HepG2 (cell line): ENCODE measurements around the gene THSD4.

ENCODE experiments used
- ARHGAP35 ChIP-seq: sonication (generic); formaldehyde crosslinking; IDR thresholded peaks from 2 replicates; pipeline ENCODE4 v1.9.0; 2022; ENCODE audit warnings: mild to moderate bottlenecking, inconsistent platforms, moderate library complexity, missing genetic modification reagents, borderline replicate concordance
- EP300 ChIP-seq, 3 experiments: sonication (generic) in 1 of 3; formaldehyde crosslinking in 1 of 3; IDR thresholded peaks; 2 replicates each; pipeline versions ENCODE4 v1.5.1 to v1.6.1; 2011 to 2020; ENCODE audit warnings: low read depth in 2 of 3, low read length in 2 of 3, borderline replicate concordance in 1 of 3, improper control_type of control experiment in 1 of 3, mild to moderate bottlenecking in 1 of 3, missing genetic modification reagents in 1 of 3, moderate library complexity in 1 of 3
- EZH2 ChIP-seq: conservative IDR thresholded peaks from 2 replicates; pipeline ENCODE4 v1.6.1; 2012; ENCODE audit warnings: mild to moderate bottlenecking, low read depth, low read length, moderate library complexity
- PCBP1 ChIP-seq: fragments of 200-400 bp; formaldehyde crosslinking; IDR thresholded peaks from 2 replicates; pipeline ENCODE4 v1.6.1; 2017; ENCODE audit warnings: mild to moderate bottlenecking, low read depth, low read length, borderline replicate concordance
- POLR2A ChIP-seq, 2 experiments: IDR thresholded peaks; 2 replicates each; pipeline ENCODE4 v1.6.1; 2011; ENCODE audit warnings: low read depth in 2 of 2, low read length in 2 of 2, mild to moderate bottlenecking in 1 of 2, moderate library complexity in 1 of 2; ENCODE audit not compliant: insufficient read depth in 1 of 2
- SMC3 ChIP-seq: IDR thresholded peaks from 2 replicates; pipeline ENCODE4 v1.6.1; 2011; ENCODE audit warnings: low read length, improper control_type of control experiment
- ZBTB34 ChIP-seq: sonication (generic); formaldehyde crosslinking; IDR thresholded peaks from 2 replicates; pipeline ENCODE4 v1.8.0; 2022; ENCODE audit warnings: mild to moderate bottlenecking, missing genetic modification reagents
- ZNF44 ChIP-seq: sonication (generic); formaldehyde crosslinking; IDR thresholded peaks from 2 replicates; pipeline ENCODE4 v1.5.1; 2020; ENCODE audit warnings: mild to moderate bottlenecking, missing genetic modification reagents
- ZNF670 ChIP-seq: sonication (generic); formaldehyde crosslinking; IDR thresholded peaks from 2 replicates; pipeline ENCODE4 v1.8.0; 2022; ENCODE audit warnings: mild to moderate bottlenecking, missing genetic modification reagents, borderline replicate concordance
- TF ChIP-seq, protein P1 (sequence below): sonication (generic); formaldehyde crosslinking; IDR thresholded peaks from 2 replicates; pipeline ENCODE4 v1.4.0; 2020; ENCODE audit warnings: missing genetic modification reagents

GRCh38 chr15:71275566-71276335, 160.5 kb downstream of the THSD4 start:
- TF ChIP-seq EP300 (IDR thresholded peaks at IDR 0.05; ENCODE audit: low read depth in 2 of 2, low read length in 2 of 2) (no peak), EP300 (CRISPR knock-in tag; IDR thresholded peaks at IDR 0.05; ENCODE audit: borderline replicate concordance) (no peak), POLR2A (IDR thresholded peaks at IDR 0.05; ENCODE audit: insufficient read depth in 1 of 2, low read depth in 2 of 2, low read length in 2 of 2) (no peak), ZNF44 (CRISPR knock-in tag) (no peak), ZNF670 (CRISPR knock-in tag) (no peak), ZBTB34 (CRISPR knock-in tag) (no peak), SMC3 (no peak), ARHGAP35 (CRISPR knock-in tag) (no peak), PCBP1 (no peak), EZH2 (no peak)
- TF ChIP-seq, protein P1, sequence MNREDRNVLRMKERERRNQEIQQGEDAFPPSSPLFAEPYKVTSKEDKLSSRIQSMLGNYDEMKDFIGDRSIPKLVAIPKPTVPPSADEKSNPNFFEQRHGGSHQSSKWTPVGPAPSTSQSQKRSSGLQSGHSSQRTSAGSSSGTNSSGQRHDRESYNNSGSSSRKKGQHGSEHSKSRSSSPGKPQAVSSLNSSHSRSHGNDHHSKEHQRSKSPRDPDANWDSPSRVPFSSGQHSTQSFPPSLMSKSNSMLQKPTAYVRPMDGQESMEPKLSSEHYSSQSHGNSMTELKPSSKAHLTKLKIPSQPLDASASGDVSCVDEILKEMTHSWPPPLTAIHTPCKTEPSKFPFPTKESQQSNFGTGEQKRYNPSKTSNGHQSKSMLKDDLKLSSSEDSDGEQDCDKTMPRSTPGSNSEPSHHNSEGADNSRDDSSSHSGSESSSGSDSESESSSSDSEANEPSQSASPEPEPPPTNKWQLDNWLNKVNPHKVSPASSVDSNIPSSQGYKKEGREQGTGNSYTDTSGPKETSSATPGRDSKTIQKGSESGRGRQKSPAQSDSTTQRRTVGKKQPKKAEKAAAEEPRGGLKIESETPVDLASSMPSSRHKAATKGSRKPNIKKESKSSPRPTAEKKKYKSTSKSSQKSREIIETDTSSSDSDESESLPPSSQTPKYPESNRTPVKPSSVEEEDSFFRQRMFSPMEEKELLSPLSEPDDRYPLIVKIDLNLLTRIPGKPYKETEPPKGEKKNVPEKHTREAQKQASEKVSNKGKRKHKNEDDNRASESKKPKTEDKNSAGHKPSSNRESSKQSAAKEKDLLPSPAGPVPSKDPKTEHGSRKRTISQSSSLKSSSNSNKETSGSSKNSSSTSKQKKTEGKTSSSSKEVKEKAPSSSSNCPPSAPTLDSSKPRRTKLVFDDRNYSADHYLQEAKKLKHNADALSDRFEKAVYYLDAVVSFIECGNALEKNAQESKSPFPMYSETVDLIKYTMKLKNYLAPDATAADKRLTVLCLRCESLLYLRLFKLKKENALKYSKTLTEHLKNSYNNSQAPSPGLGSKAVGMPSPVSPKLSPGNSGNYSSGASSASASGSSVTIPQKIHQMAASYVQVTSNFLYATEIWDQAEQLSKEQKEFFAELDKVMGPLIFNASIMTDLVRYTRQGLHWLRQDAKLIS, result no peak
